Activated CD8-positive, alpha-beta T cell treated with anti-CD3 and anti-CD28 coated beads for 36 hours (primary cell): ENCODE data around the gene ASB1. TPM values are rescaled to one million over a fixed set of nuclear protein-coding genes. Genes with fewer than 3 reads are reported as not detected.

Source experiments
- ATAC-seq: fragments of 200-7000 bp; cut with Tn5 transposase; one replicate; pipeline ENCODE4 v1.10.0; 2021; ENCODE audit warnings: mild to moderate bottlenecking, moderate library complexity
- CTCF ChIA-PET: fragments of 350-600 bp; sonication (Branson Sonifier 250); formaldehyde crosslinking; loops from one replicate; lab custom pipeline; 2021; ENCODE audit warnings: antibody characterized with exemption; lab: Charles Lee
- POLR2A ChIA-PET: fragments of 350-600 bp; sonication (Branson Sonifier 250); formaldehyde crosslinking; loops from one replicate; lab custom pipeline; 2021; ENCODE audit warnings: antibody characterized with exemption; lab: Charles Lee
- DNase-seq: peaks from one replicate; pipeline ENCODE4 v3.0.0-alpha.2; 2020
- H3K27ac Mint-ChIP-seq: one replicate; pipeline ENCODE4 v1.8.0; 2021; ENCODE audit warnings: mild to moderate bottlenecking, mixed read lengths
- H3K27me3 Mint-ChIP-seq: one replicate; pipeline ENCODE4 v1.8.0; 2021; ENCODE audit warnings: mixed read lengths
- H3K36me3 Mint-ChIP-seq: one replicate; pipeline ENCODE4 v1.8.0; 2021; ENCODE audit warnings: low read depth, mixed read lengths
- H3K4me1 Mint-ChIP-seq: one replicate; pipeline ENCODE4 v1.8.0; 2021; ENCODE audit warnings: low read depth, mixed read lengths
- H3K4me3 Mint-ChIP-seq: one replicate; pipeline ENCODE4 v1.8.0; 2021; ENCODE audit warnings: mild to moderate bottlenecking, moderate library complexity, mixed read lengths
- H3K9me3 Mint-ChIP-seq: one replicate; pipeline ENCODE4 v1.8.0; 2021; ENCODE audit warnings: mixed read lengths
- intact Hi-C: fragments of 100-400 bp; cut with micrococcal nuclease; formaldehyde crosslinking; loops from one replicate; pipeline ENCODE4 v1.10.0; 2022
- total RNA-seq, 2 experiments: library from RNA; stranded (reverse); gene quantifications; one replicate each; pipeline ENCODE4 v1.2.3, GENCODE V29; 2021
- TF ChIP-seq, protein P1 (sequence below): fragments of 200-600 bp; IDR thresholded peaks from one replicate; pipeline ENCODE4 v1.8.0; 2022; ENCODE audit warnings: antibody characterized with exemption, mild to moderate bottlenecking

The ASB1 gene
- total RNA-seq, 2 experiments from 2014 or later = 39.8 to 48.1 TPM

DNA sequence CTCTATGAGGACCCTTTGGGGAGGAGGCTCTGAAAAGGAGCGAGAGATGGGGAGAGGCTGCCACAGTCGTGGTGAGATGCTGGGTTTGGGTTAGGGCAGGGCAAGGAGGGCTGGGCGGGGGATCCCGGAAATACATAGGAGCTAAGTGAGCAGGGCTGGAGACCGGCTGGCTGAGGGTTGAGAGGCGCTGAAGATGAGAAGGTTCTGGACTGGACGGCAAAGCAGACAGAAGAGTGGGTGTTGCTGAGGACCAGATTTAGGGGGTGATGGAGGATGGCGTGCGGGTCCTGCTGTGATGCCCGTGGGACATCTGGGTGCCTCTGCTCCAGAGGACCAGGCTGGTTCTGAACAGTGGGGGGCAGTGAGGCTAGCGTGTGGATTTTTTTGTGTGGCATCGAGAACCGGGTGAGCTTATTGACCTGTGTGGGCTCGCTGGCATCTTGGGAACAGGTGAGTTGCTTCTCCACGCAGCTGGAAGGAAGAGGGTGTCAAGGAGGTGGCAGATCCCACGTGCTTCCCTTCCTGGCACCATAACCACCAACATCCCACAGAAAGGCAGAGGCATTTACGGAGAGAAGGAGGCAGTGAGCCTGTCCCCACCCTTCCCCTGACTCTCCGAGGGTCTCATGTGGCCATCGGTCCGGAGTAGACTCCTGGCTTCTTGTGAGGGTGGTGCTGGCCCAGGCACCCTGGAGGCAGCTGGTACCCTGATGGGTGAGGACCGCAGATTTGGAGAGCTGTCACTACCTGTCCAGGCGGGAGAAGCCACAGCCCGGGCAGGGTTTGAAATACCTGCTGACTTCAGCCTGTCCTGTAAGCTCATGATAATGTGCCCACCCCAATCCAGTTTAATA lies 70.3 kb downstream of the ASB1 start:
- intact Hi-C loops = no loop called here
- Mint-ChIP-seq H3K27ac (no peak overlapping the region), H3K9me3 (no peaks in the 10 kb centered on the region), H3K4me1 (peaks cover 22% of the 10 kb centered on the region), H3K4me3 (no peak overlapping the region), H3K27me3 (no peaks in the 10 kb centered on the region), H3K36me3 (no peaks in the 10 kb centered on the region)
- DNase-seq (no peak), ATAC-seq (no peak)
- ChIA-PET POLR2A (interaction anchor here (0.6 to 0.7 kb wide), 2 partner anchors 426 to 1597 kb away, joined by 3 read pairs; no protein-coding TSS in a partner anchor), CTCF (no interaction called here)
- TF ChIP-seq, protein P1, sequence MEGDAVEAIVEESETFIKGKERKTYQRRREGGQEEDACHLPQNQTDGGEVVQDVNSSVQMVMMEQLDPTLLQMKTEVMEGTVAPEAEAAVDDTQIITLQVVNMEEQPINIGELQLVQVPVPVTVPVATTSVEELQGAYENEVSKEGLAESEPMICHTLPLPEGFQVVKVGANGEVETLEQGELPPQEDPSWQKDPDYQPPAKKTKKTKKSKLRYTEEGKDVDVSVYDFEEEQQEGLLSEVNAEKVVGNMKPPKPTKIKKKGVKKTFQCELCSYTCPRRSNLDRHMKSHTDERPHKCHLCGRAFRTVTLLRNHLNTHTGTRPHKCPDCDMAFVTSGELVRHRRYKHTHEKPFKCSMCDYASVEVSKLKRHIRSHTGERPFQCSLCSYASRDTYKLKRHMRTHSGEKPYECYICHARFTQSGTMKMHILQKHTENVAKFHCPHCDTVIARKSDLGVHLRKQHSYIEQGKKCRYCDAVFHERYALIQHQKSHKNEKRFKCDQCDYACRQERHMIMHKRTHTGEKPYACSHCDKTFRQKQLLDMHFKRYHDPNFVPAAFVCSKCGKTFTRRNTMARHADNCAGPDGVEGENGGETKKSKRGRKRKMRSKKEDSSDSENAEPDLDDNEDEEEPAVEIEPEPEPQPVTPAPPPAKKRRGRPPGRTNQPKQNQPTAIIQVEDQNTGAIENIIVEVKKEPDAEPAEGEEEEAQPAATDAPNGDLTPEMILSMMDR = no peak

DNA sequence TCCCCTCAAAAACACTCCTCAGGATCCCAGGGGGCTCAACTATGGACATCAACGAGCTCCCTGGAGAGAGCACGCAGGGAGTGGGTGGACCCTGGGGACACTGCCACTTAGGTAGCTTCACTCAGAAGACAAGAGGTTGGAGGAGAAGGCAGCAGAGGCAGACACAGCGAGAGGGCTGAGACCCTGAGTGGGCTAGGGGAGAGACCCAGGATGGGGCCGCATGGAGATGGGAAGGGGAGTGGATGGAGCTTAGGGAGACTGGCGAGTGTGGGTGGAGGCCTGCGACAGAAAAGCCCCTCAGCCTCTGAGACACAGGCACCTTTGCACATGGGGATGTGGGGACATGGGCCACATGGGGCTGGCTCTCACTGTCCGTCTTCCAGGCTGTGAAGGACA lies 70.9 kb downstream of the ASB1 start:
- no peak overlapping the region for H3K27ac Mint-ChIP-seq
- TF ChIP-seq, protein P1 = no peak
- no peaks in the 10 kb centered on the region for H3K27me3 Mint-ChIP-seq
- POLR2A ChIA-PET = interaction anchor here (0.6 to 0.7 kb wide), 2 partner anchors 426 to 1596 kb away, joined by 3 read pairs; no protein-coding TSS in a partner anchor
- DNase-seq (no peak), ATAC-seq (no peak)
- intact Hi-C loops = no loop called here
- H3K9me3 Mint-ChIP-seq = no peaks in the 10 kb centered on the region
- H3K4me1 Mint-ChIP-seq = peaks cover 21% of the 10 kb centered on the region
- no peak overlapping the region for H3K4me3 Mint-ChIP-seq
- H3K36me3 Mint-ChIP-seq = no peaks in the 10 kb centered on the region
- CTCF ChIA-PET = no interaction called here

DNA sequence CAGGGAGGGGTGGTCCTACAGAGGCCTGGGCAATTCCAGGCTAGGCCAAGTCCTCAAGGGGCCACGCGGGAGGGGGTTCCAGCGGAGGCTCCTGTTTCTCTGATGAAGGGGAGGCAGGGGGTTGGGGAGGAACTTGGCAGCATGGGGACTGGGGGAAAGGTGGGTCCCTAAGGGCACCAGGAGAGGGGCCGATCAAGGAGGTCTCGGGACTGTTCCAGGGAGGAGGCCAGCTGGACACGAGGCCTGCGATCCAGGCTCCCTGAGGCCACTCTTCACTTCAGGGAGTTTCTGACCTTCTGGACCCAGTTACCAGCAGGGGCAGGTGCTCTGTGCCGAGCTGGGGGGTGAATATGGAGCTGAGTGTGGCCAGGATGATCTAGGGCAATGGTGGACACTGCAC lies 71.5 kb downstream of the ASB1 start:
- H3K27ac Mint-ChIP-seq = no peak overlapping the region
- H3K9me3 Mint-ChIP-seq = no peaks in the 10 kb centered on the region
- ATAC-seq (no peak), DNase-seq (no peak)
- H3K27me3 Mint-ChIP-seq = no peaks in the 10 kb centered on the region
- H3K4me3 Mint-ChIP-seq = no peak overlapping the region
- ChIA-PET CTCF (no interaction called here), POLR2A (interaction anchor here (0.7 kb wide), 1 partner anchor 425 kb away, joined by 3 read pairs; no protein-coding TSS in a partner anchor)
- intact Hi-C loops = no loop called here
- TF ChIP-seq, protein P1 = no peak
- no peaks in the 10 kb centered on the region for H3K36me3 Mint-ChIP-seq
- H3K4me1 Mint-ChIP-seq = peaks cover 16% of the 10 kb centered on the region

DNA sequence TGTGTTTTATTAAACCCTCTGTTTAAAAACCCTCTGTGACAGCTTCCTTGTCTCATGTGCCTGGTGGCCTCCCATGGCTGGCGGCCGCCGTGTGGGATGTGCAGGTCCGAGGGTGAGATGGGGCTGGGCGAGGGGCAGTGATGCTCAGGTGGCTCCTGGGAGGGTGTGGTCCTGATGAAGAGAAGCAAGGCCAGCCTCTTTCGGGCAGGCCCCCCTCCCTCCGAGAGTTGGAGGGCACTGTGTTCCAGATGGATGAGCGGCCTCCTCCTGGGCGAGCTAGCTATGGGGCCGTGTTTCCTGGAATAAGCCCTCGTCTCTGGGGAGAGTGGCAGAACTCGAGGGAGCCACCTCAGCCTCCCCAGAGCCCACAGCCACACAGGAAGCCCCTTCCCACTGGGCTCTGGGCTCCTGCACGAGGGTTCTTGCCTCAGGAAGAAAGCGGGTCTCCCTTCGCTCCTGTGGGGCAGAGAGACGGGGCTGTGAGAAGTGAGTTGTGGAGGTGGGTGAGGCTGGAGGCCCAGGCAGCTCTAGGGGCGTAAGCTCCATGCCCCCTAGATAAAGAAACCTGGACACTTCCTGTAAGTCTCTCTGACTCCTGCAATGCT lies 72.1 kb downstream of the ASB1 start:
- Mint-ChIP-seq H3K9me3 (no peaks in the 10 kb centered on the region), H3K4me1 (peaks cover 10% of the 10 kb centered on the region), H3K4me3 (no peak overlapping the region), H3K36me3 (no peaks in the 10 kb centered on the region), H3K27me3 (no peaks in the 10 kb centered on the region), H3K27ac (no peak overlapping the region)
- ATAC-seq (no peak), DNase-seq (no peak)
- ChIA-PET CTCF (no interaction called here), POLR2A (interaction anchor here (0.6 kb wide), 1 partner anchor 20 kb away, joined by 3 read pairs; no protein-coding TSS in a partner anchor)
- TF ChIP-seq, protein P1 = no peak
- intact Hi-C loops = no loop called here
